NCI-H2107 treated with DMSO at 0.1 percent for 48 hours (cell line): ENCODE results near the gene ARF5.

Experiments
- DNase-seq: peaks from one replicate; lab custom pipeline; 2025; ENCODE audit not compliant: unreplicated experiment; lab: John Stamatoyannopoulos, UW

The ARF5 gene

GRCh38 chr7:127588697-127589482 is 679 bp downstream of the ARF5 start:
- DNase-seq = peak; percentile 69

GRCh38 chr7:127589896-127590295 is 1.7 kb downstream of the ARF5 start:
- no peak for DNase-seq

- DNase-seq = no peak
Observed at GRCh38 chr7:127591189-127591588, 3.0 kb downstream of the ARF5 start.

- no peak for DNase-seq
Observed at GRCh38 chr7:127591591-127591990, 3.4 kb downstream of the ARF5 start.

GRCh38 chr7:127592550-127592949 is 4.3 kb downstream of the ARF5 start:
- DNase-seq = no peak

GRCh38 chr7:127594490-127594889 is 6.3 kb downstream of the ARF5 start:
- no peak for DNase-seq

GRCh38 chr7:127595737-127596136 is 7.5 kb downstream of the ARF5 start:
- DNase-seq = no peak

- DNase-seq = no peak
Observed at GRCh38 chr7:127598318-127598717, 10.1 kb downstream of the ARF5 start.

GRCh38 chr7:127600885-127601284 is 12.7 kb downstream of the ARF5 start:
- no peak for DNase-seq

GRCh38 chr7:127608446-127608845 is 20.2 kb downstream of the ARF5 start:
- DNase-seq = no peak

- DNase-seq = no peak
Observed at GRCh38 chr7:127609297-127609696, 21.1 kb downstream of the ARF5 start.

- DNase-seq = no peak
Observed at GRCh38 chr7:127612263-127612662, 24.1 kb downstream of the ARF5 start.

GRCh38 chr7:127616724-127617123 is 28.5 kb downstream of the ARF5 start:
- no peak for DNase-seq

- DNase-seq = no peak
Observed at GRCh38 chr7:127618042-127618441, 29.8 kb downstream of the ARF5 start, which contains the start of gene PAX4. TSS of gene PAX4 (minus strand) at chr7:127618142. CDS start at chr7:127615928, 2,214 bp downstream.

GRCh38 chr7:127618775-127619174 is 30.6 kb downstream of the ARF5 start:
- DNase-seq = no peak

GRCh38 chr7:127619681-127620405 is 31.6 kb downstream of the ARF5 start:
- DNase-seq = no peak

GRCh38 chr7:127620406-127621233 is 32.4 kb downstream of the ARF5 start:
- DNase-seq = no peak

GRCh38 chr7:127625331-127625730 is 37.1 kb downstream of the ARF5 start:
- DNase-seq = no peak

GRCh38 chr7:127628445-127628844 is 40.2 kb downstream of the ARF5 start:
- DNase-seq = no peak

- peak; percentile 41 for DNase-seq
Observed at GRCh38 chr7:127629268-127629854, 41.1 kb downstream of the ARF5 start.

GRCh38 chr7:127632276-127632910 is 44.2 kb downstream of the ARF5 start:
- DNase-seq = no peak
